GM18870 (cell line): ENCODE data around the gene ERFL.

ENCODE experiments used
- ATAC-seq: cut with Tn5 transposase; IDR thresholded peaks from one replicate; pipeline ENCODE4 v1.9.1; 2021; ENCODE audit warnings: moderate library complexity; ENCODE audit not compliant: unreplicated experiment

The ERFL gene

DNA sequence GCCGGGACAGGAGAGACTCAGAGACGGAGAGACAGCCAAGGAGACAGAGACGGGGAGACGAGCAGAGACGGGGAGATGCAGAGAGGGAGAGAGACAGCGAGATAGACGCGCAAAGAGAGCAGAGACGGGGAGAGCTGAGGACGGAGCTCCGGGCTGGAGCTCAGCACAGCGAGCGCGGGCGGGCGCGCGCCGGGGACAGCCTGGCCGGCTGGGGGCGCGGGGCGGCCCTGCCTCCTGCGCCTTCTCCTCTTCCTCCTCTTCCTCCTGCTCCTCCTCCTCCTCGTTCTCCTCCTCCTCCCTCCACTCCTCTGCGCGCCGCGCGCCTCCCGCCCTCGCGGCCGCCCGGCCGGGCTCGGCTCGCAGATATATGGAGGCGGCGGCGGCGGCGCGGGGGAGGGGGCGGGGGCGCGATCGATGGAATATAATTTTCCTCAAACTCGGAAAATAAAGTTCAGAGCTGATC lies at the start of gene ERFL:
Gene ERFL (minus strand): TSS at position 229 of the 463 bp plus-strand sequence. CDS start 15,530 bp downstream, outside the sequence.
- no peak for ATAC-seq

DNA sequence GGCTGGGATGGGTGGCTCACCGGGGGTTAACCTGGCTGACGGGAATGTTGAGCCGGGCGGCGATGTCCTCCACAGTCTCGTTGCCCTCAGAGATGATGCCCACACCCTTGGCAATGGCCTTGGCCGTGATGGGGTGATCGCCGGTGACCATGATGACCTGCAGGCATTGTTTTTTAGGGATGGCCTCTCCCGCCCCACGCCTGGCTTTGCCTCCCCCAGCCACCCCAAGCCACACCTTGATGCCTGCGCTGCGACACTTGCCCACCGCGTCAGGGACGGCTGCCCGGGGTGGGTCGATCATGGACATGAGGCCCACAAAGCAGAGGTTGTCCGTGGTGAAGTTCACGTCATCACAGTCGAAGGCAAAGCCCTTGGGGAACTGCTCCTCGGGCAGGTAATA lies 49.7 kb upstream of the ERFL start:
- ATAC-seq: no peak

DNA sequence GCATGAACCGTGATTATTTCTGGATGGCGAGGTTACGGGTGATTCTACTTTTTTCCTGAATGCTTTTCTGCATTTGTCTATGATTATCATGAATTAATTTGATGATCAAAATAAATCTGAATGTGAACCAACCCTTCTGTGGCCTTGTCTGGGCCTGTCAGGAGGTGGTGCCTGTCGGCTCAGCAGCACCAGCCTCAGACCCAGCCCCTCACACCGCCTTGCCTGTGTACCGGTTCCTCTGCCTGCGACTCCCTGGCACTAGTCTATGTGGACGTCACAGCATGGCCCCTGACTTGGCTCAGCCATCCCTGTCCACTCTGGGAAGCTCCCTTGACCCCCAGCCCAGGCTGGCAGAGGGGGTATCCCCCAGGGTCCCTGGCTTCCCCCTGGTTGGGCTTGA lies 46.4 kb upstream of the ERFL start:
- no peak for ATAC-seq

DNA sequence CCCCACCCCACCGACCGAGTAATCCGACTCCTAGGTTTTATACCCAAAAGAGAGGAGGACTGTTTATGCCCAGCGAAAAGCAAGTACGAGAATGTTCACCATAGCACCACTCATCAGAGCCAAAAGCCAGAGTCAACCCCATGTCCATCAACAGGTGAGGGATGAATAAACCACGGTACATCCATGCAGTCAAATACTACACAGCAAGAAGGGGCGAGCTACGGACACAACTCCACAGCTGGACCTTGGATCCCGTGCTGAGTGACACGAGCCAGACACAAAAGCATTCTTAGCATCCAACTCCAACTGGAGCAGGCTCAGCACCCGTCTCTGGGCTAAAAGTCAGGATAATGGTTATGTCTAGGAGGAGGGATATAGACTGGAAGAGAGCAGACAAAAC lies 43.1 kb upstream of the ERFL start:
- no peak for ATAC-seq

DNA sequence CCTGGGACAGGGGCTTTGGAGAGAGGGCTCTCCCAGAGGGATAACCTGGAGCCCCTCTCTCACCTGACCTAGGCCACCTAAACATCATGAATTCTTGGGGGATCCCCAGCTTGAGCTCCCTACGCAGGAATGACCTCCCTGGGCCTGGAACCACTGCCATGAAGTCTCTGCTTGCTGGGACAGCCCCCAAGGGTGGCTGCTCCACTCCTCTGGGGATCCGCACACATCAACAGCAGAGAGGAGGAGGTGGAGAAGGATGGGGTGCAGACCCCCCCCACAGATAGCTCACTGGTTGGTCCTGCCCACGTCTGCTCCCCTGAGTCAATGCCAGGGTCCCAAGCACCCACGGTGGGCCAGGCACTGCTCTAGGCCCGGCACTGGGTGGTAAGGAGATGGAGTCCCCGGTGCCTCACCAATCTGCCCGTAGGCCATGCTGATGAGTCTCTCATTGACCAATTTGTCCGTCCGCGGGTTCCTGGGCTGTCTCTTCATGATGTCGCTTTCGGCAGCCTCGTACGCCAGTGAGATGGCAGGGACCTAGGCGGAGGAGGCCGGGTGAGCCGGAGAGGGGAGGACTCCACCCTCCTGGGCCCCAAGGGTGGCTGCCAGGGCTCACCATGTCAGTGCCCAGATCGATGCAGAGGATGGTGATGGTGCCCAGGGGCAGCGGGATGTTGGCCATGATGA lies 41.7 kb upstream of the ERFL start:
- no peak for ATAC-seq

DNA sequence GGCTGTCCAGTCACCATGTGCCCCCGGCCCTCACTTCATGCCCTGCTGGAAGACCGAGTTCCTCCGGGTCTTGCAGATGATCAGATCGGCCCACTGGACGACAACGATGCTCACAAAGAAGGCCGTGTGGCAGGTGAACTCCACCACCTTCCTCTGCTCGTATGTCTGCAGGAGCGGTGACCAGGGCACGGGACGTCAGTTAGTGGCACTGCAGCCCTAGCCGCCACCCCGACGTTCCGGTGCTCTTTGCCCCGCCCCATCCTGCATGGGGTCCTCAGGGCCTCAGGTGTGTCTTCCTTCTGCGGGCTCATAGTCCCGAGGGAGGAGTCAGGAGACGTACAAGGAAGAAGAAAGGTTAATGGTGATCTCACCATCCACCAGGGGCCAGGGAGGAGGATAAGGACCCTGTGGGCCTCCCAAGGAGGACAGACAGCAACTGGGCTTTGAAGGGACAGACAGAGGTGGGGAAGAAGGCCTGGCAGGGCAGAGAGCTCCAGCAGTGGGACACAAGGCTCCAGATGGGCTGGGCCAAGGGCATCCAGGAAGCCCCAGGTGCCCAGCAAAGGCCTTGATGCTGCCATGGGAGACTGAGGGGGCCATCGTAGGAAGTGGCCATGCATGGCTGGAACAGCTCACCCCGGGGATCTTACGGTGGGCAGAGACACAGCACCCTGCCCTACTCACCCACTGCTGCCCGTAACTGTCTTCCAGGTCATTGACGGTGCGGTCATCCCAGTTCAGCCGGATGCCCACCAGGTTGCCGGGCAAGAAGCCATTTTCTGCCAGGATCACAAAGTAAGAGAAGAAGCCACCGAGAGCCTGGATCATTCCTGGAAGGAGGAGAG lies 40.7 kb upstream of the ERFL start:
- no peak for ATAC-seq

DNA sequence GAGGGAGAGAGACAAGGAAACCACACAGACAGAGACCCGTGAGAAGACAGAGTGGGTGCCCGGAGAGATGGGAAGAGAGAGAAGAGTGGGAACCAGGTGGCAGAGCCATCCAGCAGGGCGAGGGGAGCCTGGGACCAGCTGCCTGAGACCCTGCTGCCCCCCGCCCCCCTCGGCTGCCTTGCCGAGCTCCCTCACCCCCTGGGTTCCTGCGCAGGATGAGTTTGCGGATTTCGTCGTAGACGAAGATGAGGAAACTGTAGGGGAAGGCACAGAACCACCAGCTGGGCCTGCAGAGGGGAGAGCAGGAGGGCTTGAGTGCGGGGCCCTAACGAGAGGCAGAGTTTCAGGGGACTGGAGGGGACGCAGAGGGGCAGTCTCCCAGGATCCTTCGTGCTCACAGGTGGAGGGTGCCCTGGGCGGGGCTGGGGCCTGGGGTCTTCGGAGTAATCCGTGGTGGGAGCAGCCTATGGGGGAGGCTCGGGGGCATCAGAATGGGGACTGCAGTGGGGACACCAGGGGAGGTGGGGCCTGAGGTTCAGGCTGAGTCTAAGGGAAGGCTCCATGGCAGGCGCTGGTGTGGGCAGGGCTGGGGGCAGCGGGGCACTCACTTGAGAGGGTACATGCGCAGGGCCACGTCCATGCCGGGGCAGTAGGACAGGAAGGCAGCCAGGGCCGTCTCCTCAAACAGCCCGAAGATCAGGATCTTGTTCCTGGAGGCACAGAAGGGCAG lies 39.0 kb upstream of the ERFL start:
- ATAC-seq: no peak

DNA sequence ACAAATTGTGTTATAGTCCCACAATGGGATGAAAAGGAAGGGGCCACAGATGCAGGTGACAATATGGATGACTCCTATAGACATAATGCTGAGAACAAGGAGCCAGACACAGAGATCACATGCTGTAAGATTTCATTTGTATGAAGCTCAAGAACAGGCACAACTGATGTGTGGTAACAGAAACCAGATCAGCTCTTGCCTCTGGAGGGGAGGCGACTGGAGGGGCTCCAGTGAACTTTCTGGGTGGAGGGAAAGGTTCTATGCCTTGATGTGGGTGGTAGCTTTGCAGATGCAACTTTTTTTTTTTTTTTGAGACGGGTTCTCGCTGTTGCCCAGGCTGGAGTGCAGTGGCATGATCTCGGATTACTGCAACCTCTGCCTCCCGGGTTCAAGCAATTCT lies 36.9 kb upstream of the ERFL start:
- ATAC-seq: no peak

DNA sequence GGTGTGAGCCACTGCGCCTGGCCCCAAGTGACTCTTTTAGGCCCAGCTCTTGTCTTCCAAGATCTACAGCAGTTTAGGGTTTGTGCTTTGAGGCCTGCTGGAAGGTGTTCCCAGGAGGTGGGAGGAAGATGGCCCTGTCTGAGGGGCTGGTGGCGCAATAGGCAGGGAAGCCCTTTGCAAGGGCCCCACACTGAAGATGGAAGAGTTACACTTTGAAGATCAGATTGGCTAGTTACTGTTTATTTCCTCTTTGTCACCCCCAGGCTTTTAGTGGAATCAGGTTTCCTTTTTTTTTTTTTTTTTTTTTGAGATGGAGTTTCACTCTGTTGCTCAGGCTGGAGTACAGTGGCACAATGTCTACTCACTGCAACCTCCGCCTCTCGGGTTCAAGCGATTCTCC lies 32.7 kb upstream of the ERFL start:
- ATAC-seq: no peak

DNA sequence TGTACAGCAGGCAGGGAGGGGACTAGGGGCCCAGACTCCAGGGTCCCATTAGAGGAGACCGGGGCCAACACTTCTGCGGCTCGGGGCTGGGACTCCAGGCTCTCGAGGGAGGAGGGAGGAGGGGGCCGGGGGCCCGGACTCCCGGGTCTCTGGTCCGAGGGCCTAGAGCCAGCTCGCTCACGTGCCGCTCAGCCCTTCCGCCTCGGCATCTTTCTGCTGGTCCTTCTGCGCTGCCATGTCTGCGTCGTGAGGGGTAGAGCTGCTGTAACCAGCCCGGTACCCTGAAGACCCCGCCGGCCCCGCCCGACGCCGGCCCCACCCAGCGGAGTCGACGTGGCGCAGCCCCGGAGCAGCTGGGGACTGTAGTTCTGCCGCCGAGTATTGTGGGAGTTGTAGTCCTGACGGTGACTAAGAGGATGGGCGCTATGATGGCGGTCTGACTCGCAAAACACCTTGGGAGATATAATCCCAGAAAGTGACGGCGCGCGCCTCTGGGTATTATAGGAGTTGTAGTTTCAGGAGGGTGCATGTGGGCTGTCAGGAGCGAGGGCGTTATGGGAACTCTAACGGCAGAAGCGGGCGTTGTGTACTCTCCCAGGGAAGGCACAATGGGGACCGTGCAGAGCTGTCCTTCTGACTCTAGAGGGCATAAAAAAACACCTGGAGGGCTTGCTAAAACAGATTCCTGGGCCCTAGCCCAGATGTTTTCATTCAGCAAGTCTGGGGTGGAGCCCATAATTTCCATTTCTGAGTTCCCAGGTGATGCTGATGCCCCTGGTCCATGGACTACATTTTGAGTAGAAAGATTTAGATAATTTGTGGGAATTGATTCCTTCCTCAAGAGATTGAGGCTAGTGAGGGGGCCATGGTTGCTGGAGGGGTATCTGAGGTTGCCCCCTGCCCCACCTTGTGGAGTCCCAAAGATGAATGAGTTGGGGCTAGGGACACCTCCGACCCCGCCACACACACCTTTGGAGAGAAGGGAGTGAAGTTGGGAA lies 31.1 kb upstream of the ERFL start, which contains the start of gene RABAC1:
Gene RABAC1 (minus strand): TSS at position 266 of the 998 bp plus-strand sequence. CDS start 29 bp downstream, at position 237.
- ATAC-seq: peak; percentile 81

DNA sequence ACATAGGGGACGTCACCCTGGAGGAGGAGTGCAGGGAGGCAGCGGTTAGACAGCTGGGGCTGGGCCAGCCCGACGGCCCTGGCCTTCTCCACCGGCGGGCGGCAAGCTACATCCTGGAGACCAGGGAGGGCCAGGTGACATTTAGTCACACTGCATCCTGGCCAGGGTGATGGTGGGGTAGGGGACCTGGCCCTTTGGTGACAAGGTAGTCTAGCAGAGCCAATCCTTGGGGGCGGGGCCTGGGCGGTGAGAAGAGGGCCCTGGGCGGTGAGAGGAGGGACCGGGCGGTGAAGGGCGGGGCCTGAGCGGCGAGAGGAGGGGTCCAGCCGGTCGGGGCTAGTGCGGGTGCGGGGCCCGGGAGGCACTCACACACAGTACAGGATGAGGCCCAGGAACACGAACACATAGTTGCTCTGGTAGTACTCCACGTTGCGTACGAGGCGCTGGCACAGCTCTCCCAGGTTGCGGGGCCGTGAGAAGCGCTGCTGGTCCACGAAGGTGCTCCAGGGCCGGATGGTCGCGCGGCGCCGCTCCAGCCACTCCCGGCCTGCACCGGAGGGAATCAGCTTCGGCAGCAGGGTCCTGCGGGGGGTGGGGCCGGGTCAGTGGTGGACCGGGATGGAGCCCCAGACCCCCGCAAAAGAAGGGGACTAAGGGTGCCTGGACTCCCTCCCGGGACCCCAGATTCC lies 30.3 kb upstream of the ERFL start:
- ATAC-seq: no peak

DNA sequence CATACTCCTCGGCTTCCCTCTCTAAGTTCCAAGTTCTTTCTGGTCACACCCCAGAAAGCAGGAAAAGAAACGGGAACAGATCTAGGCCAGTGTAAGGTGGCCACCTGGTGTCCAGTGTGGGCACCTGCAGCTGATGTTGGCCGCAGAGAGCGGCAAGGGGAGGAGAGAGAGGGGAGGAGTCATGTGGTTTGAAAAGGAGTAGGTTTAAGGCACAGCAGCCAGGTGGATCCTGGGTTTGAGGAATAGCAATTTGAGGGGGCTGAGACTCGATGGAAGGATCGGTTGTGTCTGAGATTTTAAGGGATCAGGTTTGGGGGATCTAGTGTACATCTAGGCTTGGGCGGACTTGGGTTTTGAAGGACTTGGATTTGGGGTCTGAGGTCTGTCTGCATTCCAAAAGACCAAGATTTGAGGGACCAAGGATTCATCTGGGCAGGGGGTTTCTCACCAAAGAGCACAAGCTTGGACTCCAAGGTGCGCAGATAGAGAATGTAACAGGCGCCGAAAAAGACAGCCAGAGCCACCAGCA lies 29.7 kb upstream of the ERFL start:
- no peak for ATAC-seq

DNA sequence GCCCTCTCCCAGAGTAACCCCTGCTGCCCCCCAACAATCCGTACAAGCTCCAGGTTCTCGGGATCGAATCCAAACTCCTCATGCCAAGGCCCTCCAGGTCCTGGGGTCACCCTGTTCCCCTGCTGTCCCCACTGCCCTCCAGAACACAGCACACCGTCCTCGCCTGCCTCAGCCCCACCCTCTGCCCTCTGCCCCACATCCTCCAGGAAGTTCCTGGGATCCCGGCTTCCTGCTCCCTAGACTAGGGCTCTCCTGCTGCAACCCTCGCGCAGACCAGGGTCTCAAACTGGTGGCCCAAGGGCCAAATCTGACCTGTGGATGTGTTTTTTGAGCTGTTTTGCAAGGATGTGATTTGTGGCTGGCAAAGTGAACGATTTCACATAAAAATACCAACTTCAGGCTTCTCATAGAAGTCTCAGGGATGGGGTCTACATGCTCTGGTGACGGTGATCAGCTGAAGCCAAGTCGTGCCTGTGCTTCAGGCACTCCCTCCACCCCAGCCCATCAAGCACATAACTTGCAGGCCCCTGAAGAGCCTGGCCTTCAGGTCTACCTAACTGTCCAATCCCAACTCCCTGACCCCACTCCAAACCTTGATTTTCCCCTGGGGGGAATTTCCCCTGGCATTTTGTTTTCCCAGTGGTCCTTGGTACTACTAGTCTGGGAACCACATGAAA lies 29.1 kb upstream of the ERFL start:
- no peak for ATAC-seq

DNA sequence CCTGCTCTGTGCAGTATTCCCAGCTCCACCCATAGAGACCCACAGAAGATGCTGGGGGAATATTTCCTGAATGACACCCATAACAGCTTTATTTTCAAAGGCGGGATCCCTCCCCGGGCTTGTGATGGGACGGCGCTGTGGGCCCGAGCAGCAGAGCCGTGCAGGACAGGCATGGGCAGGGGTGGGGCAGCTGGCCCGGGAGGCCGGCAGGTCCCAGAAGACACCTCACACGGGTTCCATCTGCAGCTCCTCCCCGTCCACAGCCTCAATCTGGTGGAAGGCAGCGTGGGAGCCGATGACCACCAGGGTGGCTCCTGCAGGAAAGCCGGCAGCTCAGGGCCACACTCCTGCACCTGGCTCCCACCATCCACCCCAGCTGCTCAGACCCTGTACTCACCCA lies 28.4 kb upstream of the ERFL start:
- ATAC-seq: no peak

DNA sequence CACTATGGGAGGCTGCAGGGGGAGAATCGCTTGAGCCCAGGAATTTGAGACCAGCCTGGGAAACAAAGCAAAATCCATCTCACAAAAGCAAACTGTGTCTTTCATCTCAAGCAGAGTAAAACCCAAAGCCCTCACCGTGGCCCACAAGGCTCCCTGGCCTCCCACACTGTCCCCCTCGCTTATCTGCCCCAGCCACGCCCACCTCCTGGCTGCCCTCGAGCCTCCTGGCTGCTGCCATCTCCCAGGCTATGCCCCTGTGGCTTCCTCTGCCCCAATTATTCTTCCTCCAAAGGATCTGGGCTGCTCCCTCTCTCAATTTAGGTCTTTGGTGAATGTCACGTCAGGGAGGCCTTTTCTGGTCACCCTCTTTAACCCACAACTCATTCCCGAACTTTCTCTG lies 27.3 kb upstream of the ERFL start:
- no peak for ATAC-seq

DNA sequence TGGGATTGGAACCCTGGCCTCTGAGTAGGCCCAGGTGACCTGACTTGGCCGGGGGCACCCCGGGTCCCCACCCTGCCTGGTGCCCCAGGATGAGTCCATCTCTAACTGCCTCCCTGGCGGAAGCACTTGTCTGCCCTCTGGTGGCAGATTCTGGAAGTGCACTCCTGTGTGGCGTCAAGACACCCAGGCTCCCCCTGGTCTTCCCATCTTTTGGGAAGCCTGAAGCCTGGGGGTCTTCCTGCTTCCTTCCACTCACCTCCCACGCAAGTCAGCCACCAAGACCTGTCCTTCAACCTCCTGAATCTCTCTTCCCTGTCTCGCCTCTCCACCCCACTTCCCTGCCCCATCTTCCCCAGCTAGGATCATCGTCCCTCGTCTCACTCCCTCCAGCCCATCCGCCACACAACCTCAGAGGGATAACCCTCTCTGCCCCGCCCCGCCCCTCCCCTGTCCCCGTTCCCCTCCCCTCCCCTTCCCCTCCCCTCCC lies 23.5 kb upstream of the ERFL start:
- no peak for ATAC-seq

DNA sequence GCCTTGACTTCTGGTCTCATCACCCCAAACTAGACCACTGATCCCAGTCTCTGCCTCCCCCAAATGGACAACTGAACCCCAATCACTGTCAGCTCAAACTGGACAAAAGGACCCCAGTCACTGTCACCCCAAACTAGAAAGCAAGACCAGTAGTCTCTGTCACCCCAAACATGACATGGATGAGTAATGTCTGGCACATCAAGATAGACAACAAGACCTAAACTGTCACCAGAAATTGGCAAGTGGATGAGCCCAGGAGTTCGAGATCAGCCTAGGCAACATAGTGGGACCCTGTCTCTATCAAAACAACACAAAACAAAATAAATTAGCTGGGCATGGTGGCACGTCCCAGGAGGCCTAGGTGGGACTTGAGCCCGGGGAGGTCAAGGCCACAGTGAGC lies 18.8 kb upstream of the ERFL start:
- ATAC-seq: no peak

DNA sequence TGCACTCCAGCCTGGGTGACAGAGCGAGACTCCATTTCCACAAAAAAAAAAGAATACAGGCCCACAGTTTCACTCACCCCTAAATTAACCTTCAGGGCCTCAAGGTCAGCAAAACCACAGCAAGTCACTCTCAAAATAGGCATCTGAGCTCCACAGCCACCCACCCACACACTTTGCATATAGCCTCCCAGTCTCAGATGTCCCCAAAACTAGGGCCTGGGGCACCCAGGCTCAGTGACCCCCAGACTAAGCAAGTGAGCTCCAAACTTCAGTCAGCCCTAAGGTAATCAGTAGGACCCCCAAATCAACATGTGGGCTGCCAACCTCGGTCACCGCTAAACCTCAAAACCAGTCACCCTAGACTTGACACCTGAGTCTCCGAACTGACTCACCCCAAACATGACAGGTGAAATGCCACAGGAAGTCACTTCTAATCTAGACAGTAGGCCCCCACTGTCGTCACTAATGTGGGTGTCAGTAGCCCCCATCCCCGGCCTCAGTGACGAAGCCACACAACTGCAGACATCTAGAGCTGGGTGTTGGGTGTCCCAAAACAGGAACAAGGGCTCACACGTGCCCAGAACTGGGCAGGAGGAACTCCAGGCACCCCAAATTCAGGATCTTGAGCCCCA lies 17.0 kb upstream of the ERFL start:
- ATAC-seq: peak; percentile 81
